Erythroblast (primary cell): ENCODE results near the gene PET117.
"Not testable (repeated sequence)": the region's sequence is repeated elsewhere in the genome, so short reads cannot be mapped to it uniquely, and the experiment has no call there.

Experiments used
- GATA1 ChIP-seq: IDR thresholded peaks from 2 replicates; pipeline ENCODE4 v1.6.1; 2011; ENCODE audit warnings: low read depth, mild to moderate bottlenecking, control low read depth, low read length, moderate library complexity
- POLR2A ChIP-seq: IDR thresholded peaks from 2 replicates; pipeline ENCODE4 v1.6.1; 2011; ENCODE audit warnings: mild to moderate bottlenecking, low read length

DNA sequence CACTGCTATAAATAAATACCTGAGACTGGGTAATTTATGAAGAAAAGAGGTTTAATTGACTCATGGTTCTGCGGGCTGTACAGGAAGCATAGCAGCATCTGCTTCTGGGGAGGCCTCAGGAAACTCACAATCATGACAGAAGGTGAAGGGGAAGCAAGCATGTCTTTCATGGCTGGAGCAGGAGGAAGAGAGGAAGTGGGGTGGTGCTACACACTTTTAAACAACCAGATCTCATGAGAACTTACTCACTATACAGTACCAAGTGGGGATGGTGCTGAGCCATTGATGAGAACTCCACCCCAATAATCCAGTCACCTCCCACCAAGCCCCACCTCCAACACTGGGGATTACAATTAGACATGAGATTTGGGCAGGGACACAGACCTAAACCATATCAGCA is 9.1 kb upstream of the PET117 start:
- not testable (repeated sequence) for TF ChIP-seq POLR2A, GATA1
